Caco-2 (cell line): ENCODE results near the gene XPA. TPM values are rescaled to one million over a fixed set of nuclear protein-coding genes. Genes with fewer than 3 reads are reported as not detected.

Experiments used
- BruUV-seq: library from RNA; stranded (reverse); fragments of 400-500 nt; replicated peaks from 2 replicates; lab custom pipeline; 2021; lab: Mats Ljungman, UMichigan
- CTCF ChIA-PET: fragments of 300-600 bp; sonication (Branson Sonifier 250); formaldehyde crosslinking; loops from one replicate; lab custom pipeline; 2022; ENCODE audit warnings: antibody characterized with exemption; lab: Charles Lee
- POLR2A ChIA-PET: fragments of 300-600 bp; sonication (Branson Sonifier 250); formaldehyde crosslinking; loops from one replicate; lab custom pipeline; 2022; ENCODE audit warnings: antibody characterized with exemption; lab: Charles Lee
- DNase-seq, 2 experiments: peaks; one replicate each; pipeline versions ENCODE4 v3.0.0 to v3.0.0-alpha.2; 2020 to 2022
- H3K27me3 ChIP-seq: replicated peaks from 2 replicates; pipeline ENCODE4 v1.6.0; 2011; ENCODE audit warnings: low read length; ENCODE audit not compliant: control insufficient read depth, insufficient read depth
- H3K36me3 ChIP-seq: 2 replicates; pipeline ENCODE4 v1.5.1; 2011; ENCODE audit warnings: low read length; ENCODE audit not compliant: control insufficient read depth, insufficient read depth
- H3K4me1 ChIP-seq: fragments of 250-450 bp; sonication (Bioruptor Pico); 2 replicates; pipeline ENCODE4 v1.5.1; 2020; ENCODE audit warnings: mild to moderate bottlenecking
- H3K4me3 ChIP-seq: 2 replicates; pipeline ENCODE4 v1.5.1; 2011; ENCODE audit warnings: low read depth, mild to moderate bottlenecking, control low read depth, low read length
- H3K9me3 ChIP-seq: fragments of 250-450 bp; sonication (Bioruptor Pico); 2 replicates; pipeline ENCODE4 v1.5.1; 2020; ENCODE audit warnings: mild to moderate bottlenecking, moderate library complexity
- H3K27ac Mint-ChIP-seq: one replicate; pipeline ENCODE4 v1.8.0; 2022; ENCODE audit warnings: mixed read lengths; ENCODE audit not compliant: unreplicated experiment
- H3K27me3 Mint-ChIP-seq: one replicate; pipeline ENCODE4 v1.8.0; 2022; ENCODE audit warnings: mixed read lengths; ENCODE audit not compliant: insufficient read depth, unreplicated experiment
- H3K36me3 Mint-ChIP-seq: one replicate; pipeline ENCODE4 v1.8.0; 2022; ENCODE audit warnings: mild to moderate bottlenecking, mixed read lengths; ENCODE audit not compliant: insufficient read depth, unreplicated experiment
- H3K4me1 Mint-ChIP-seq: one replicate; pipeline ENCODE4 v1.8.0; 2022; ENCODE audit warnings: low read depth, mixed read lengths; ENCODE audit not compliant: unreplicated experiment
- H3K4me3 Mint-ChIP-seq: one replicate; pipeline ENCODE4 v1.8.0; 2022; ENCODE audit warnings: mild to moderate bottlenecking, moderate library complexity, mixed read lengths; ENCODE audit not compliant: unreplicated experiment
- H3K9me3 Mint-ChIP-seq: one replicate; pipeline ENCODE4 v1.8.0; 2022; ENCODE audit warnings: mixed read lengths; ENCODE audit not compliant: unreplicated experiment
- intact Hi-C: fragments of 100-400 bp; cut with micrococcal nuclease; formaldehyde crosslinking; loops from one replicate; pipeline ENCODE4 v1.10.0; 2022; ENCODE audit not compliant: unreplicated experiment
- total RNA-seq: library from RNA; stranded (reverse); gene quantifications from 2 replicates; pipeline ENCODE4 v1.2.3, GENCODE V29; 2022
- TF ChIP-seq, protein P1 (sequence below), 2 experiments: fragments of 200-600 bp in 1 of 2; IDR thresholded peaks; 1 replicate in 1 of 2; 2 replicates in 1 of 2; pipeline versions ENCODE4 v1.5.1 to v1.8.0; 2011 to 2022; ENCODE audit warnings: antibody characterized with exemption in 1 of 2, control low read depth in 1 of 2, inconsistent platforms in 1 of 2, low read depth in 1 of 2, low read length in 1 of 2, mild to moderate bottlenecking in 1 of 2, moderate library complexity in 1 of 2; ENCODE audit not compliant: insufficient read depth in 1 of 2, severe bottlenecking in 1 of 2, unreplicated experiment in 1 of 2

XPA gene
- total RNA-seq, 1 experiment from 2014 or later = 18.8 TPM

GRCh38 chr9:97630591-97630990 lies 66.5 kb downstream of the XPA start:
- Mint-ChIP-seq H3K9me3 (no peaks in the 10 kb centered on the region), H3K27me3 (no peaks in the 10 kb centered on the region), H3K4me3 (no peak overlapping the region), H3K27ac (peak overlapping the region; percentile 100), H3K4me1 (peaks cover 6% of the 10 kb centered on the region), H3K36me3 (peaks cover 35% of the 10 kb centered on the region)
- Histone ChIP-seq H3K4me3 (no peak overlapping the region), H3K4me1 (peaks cover 1% of the 10 kb centered on the region), H3K27me3 (no peaks in the 10 kb centered on the region; the same call in 1 of the 2 replicates), H3K36me3 (no peaks in the 10 kb centered on the region; the same call in 1 of the 2 replicates), H3K9me3 (no peaks in the 10 kb centered on the region)
- no TSS peak for BruUV-seq
- ChIA-PET CTCF (no interaction called here), POLR2A (no interaction called here)
- DNase-seq = no peak
- intact Hi-C loops = loop anchor here (5.0 kb wide), 1 partner anchor 357 kb away; no protein-coding TSS in a partner anchor
- TF ChIP-seq, protein P1, sequence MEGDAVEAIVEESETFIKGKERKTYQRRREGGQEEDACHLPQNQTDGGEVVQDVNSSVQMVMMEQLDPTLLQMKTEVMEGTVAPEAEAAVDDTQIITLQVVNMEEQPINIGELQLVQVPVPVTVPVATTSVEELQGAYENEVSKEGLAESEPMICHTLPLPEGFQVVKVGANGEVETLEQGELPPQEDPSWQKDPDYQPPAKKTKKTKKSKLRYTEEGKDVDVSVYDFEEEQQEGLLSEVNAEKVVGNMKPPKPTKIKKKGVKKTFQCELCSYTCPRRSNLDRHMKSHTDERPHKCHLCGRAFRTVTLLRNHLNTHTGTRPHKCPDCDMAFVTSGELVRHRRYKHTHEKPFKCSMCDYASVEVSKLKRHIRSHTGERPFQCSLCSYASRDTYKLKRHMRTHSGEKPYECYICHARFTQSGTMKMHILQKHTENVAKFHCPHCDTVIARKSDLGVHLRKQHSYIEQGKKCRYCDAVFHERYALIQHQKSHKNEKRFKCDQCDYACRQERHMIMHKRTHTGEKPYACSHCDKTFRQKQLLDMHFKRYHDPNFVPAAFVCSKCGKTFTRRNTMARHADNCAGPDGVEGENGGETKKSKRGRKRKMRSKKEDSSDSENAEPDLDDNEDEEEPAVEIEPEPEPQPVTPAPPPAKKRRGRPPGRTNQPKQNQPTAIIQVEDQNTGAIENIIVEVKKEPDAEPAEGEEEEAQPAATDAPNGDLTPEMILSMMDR (IDR thresholded peaks at IDR 0.05; ENCODE audit: insufficient read depth in 1 of 2, low read depth in 1 of 2, low read length in 1 of 2, severe bottlenecking in 1 of 2, unreplicated experiment in 1 of 2) = no peak

DNA sequence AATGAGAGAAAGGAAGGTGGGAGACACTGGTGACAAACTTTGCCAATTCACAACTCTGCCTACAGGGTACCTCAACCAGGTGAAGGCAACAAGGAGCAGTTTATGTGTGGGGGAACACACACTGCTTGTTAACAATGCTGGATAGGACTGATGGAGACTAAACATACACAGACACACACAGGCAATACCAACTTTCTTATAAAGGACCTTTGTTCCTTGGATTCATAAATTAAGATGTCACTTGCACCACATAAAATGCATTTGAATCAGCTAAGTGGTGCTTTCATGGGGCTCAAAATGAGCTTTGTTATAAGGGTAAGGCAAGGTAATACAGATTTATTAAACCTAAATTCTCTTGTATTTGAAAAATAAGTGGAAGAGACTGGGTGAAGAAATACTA lies 68.0 kb downstream of the XPA start:
- Mint-ChIP-seq H3K27ac (no peak overlapping the region), H3K36me3 (peaks cover 44% of the 10 kb centered on the region)
- TF ChIP-seq, protein P1 (IDR thresholded peaks at IDR 0.05; ENCODE audit: insufficient read depth in 1 of 2, low read depth in 1 of 2, low read length in 1 of 2, severe bottlenecking in 1 of 2, unreplicated experiment in 1 of 2) = no peak

GRCh38 chr9:97628668-97629067 lies 68.5 kb downstream of the XPA start:
- H3K36me3 Mint-ChIP-seq = peaks cover 43% of the 10 kb centered on the region
- no peaks in the 10 kb centered on the region for H3K9me3 Mint-ChIP-seq
- Histone ChIP-seq H3K4me1 (no peaks in the 10 kb centered on the region), H3K27me3 (no peaks in the 10 kb centered on the region; the same call in 1 of the 2 replicates), H3K9me3 (no peaks in the 10 kb centered on the region), H3K36me3 (no peaks in the 10 kb centered on the region; the same call in 1 of the 2 replicates), H3K4me3 (no peak overlapping the region)
- intact Hi-C loops = no loop called here
- POLR2A ChIA-PET = no interaction called here
- DNase-seq = no peak
- CTCF ChIA-PET = no interaction called here
- no peak overlapping the region for H3K4me3 Mint-ChIP-seq
- no TSS peak for BruUV-seq
- H3K27me3 Mint-ChIP-seq = no peaks in the 10 kb centered on the region
- no peak overlapping the region for H3K27ac Mint-ChIP-seq
- TF ChIP-seq, protein P1 (IDR thresholded peaks at IDR 0.05; ENCODE audit: insufficient read depth in 1 of 2, low read depth in 1 of 2, low read length in 1 of 2, severe bottlenecking in 1 of 2, unreplicated experiment in 1 of 2) = no peak
- H3K4me1 Mint-ChIP-seq = peaks cover 6% of the 10 kb centered on the region

More for the DNA sequence above, 68.0 kb downstream of the XPA start:
- H3K4me3 Mint-ChIP-seq = no peak overlapping the region
- no peaks in the 10 kb centered on the region for H3K9me3 Mint-ChIP-seq
- no peaks in the 10 kb centered on the region; the same call in 1 of the 2 replicates for H3K27me3 ChIP-seq
- CTCF ChIA-PET = no interaction called here
- BruUV-seq = no TSS peak
- POLR2A ChIA-PET = no interaction called here
- no peaks in the 10 kb centered on the region for H3K27me3 Mint-ChIP-seq
- H3K4me3 ChIP-seq = no peak overlapping the region
- H3K9me3 ChIP-seq = no peaks in the 10 kb centered on the region
- no peaks in the 10 kb centered on the region for H3K4me1 ChIP-seq
- intact Hi-C loops = no loop called here
- no peak for DNase-seq
- peaks cover 6% of the 10 kb centered on the region for H3K4me1 Mint-ChIP-seq
- no peaks in the 10 kb centered on the region; the same call in 1 of the 2 replicates for H3K36me3 ChIP-seq
